NCI-H748 treated with DMSO at 0.1 percent for 48 hours (cell line): ENCODE data around the gene INTS15.
"Not testable (repeated sequence)": the region's sequence is repeated elsewhere in the genome, so short reads cannot be mapped to it uniquely, and the experiment has no call there.

Source experiments
- DNase-seq: peaks from one replicate; lab custom pipeline; 2025; lab: John Stamatoyannopoulos, UW

Gene INTS15

GRCh38 chr7:6618621-6619020 is 28.8 kb downstream of the INTS15 start:
- DNase-seq, result no peak

GRCh38 chr7:6619961-6620360 is 30.1 kb downstream of the INTS15 start:
- no peak for DNase-seq

GRCh38 chr7:6621195-6622133 is 31.6 kb downstream of the INTS15 start:
- DNase-seq, result no peak

DNA sequence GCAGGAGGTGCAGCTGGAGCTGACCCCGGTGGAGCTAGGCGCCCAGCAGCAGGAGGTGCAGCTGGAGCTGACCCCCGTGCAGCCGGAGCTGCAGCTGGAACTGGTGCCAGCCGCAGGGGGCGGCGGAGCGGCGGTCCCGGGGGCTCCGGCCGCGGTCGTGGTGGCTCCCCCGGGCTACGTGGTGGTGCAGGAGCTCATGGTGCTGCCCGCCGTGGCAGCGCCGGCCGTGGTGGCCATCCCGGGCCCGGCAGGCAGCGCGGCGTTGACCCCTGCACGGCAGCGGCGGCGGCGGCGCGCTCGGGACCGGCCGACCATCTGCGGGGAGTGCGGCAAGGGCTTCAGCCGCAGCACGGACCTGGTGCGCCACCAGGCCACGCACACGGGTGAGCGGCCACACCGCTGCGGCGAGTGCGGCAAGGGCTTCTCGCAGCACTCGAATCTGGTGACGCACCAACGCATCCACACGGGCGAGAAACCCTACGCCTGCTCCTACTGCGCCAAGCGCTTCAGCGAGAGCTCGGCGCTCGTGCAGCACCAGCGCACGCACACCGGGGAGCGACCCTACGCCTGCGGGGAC is 32.4 kb downstream of the INTS15 start:
- DNase-seq, result no peak

GRCh38 chr7:6623589-6624245 is 33.9 kb downstream of the INTS15 start:
- DNase-seq, result no peak

- DNase-seq, result no peak
These were observed 34.4 kb downstream of the INTS15 start for GRCh38 chr7:6624246-6624611.

DNA sequence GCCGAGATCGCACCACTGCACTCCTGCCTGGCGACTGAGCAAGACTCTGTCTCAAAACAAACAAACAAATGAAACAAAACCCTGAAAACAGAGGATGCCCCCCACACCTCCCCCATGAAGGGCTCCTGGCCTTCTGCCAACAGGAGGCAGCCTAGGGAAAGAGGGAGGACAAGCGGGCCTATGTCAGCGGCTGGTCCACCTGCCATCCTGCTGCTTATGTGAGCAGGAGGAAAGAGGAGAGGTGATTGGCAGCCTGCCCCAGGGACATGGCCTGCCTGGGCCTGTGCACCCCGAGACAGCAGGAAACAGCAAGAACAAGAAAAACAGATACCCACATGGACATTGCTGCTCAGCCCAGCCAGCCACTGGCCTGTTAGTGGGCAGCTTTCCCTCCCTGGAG is 38.2 kb downstream of the INTS15 start:
- DNase-seq, result no peak

- DNase-seq, result no peak
These were observed 40.4 kb downstream of the INTS15 start for GRCh38 chr7:6630007-6630849.

- DNase-seq, result no peak
These were observed 41.8 kb downstream of the INTS15 start for GRCh38 chr7:6631605-6632004.

- DNase-seq, result no peak
These were observed 44.2 kb downstream of the INTS15 start for GRCh38 chr7:6634021-6634420.

DNA sequence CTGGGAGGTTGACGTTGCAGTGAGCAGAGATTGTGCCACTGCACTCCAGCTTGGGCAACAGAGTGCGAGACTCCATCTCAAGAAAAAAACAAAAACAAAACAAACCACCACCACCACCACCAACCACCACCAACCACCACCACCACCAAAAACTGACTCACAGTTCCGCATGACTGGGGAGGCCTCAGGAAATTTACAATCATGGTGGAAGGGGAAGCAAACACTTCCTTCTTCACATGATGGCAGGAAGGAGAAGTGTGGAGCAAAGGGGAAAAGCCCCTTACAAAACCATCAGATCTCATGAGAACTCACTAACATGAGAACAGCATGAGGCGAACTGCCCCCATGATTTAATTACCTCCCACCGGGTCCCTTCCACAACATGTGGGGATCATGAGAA is 45.1 kb downstream of the INTS15 start:
- DNase-seq, result not testable (repeated sequence)

GRCh38 chr7:6636741-6637543 is 47.1 kb downstream of the INTS15 start, which contains the start of gene ZNF316:
Gene ZNF316, plus strand, starts transcription at chr7:6637318. Its CDS starts 5,092 bp downstream, at chr7:6642410.
- no peak for DNase-seq

DNA sequence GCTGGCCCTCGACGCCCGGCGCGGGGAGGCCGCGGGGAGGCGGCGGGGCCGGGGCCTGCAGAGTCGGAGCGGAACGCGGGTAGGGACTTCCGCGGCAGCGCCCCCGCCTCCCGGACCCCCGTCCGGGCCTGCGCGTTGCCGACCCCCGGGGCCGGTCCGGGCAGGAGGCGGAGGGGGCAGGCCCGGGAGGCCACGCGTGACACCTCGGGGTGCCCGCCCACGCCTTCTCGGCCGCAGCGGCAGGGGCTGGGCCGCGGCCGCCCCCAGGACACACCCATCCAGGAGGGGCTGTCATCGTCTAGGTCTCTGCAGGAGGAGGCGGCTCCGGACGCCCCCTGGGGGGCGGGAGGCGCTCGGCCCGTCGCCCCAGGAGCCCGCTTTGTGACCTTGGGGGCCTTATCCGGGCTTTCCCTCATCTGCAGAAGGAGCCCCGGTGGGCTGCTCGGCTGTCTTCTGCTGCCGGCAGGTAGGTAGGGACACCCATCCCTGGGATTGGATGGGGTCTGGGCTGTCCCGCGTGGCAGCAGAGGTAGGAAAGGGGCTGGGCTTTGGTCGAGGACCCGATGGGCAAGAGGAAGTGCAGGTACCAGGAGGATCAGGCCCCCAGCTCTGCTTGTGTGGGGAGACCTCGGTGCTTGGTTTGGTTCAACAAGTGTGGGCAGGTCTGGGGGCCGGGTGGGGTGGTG is 47.9 kb downstream of the INTS15 start:
- no peak for DNase-seq

DNA sequence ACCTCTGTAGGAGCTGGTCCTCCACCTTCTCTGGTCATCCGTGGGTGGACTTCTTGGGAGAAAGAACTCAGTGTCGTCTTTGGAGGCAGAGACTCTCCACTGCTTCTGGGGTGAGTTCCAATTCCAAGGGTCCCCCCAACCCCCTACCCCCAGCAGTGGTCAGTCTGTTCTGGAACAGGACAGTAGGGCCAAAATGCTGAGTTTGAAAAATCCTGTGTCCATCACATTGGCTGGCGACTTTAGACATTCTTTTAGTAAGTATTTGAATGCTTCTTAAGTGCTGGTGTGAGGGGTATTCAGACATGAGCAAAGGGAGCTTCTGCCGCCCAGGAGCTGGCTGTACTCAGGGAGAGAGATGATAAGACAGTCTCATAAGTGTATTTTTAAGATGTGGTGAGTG is 49.2 kb downstream of the INTS15 start:
- no peak for DNase-seq

GRCh38 chr7:6639627-6640026 is 49.8 kb downstream of the INTS15 start:
- no peak for DNase-seq

DNA sequence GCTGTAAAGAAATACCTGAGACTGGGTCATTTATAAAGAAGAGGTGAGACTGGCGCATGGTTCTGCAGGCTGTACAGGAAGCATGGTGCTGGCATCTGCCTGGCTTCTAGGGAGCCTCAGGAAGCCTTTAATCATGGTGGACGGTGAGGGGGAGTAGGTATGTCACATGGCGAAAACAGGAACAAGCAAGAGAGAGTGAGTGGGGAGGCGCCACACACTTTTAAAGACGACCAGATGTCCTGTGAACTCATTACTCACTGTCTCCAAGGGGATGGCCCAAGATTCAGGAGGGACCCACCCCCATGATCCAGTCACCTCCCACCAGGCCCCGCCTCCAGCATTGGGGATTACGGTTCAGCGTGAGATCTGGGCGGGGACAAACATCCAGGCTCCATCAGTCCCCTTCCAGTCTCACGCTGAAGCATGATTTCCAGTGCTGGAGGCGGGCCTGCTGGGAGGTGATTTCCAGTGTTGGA is 50.5 kb downstream of the INTS15 start:
- no peak for DNase-seq

DNA sequence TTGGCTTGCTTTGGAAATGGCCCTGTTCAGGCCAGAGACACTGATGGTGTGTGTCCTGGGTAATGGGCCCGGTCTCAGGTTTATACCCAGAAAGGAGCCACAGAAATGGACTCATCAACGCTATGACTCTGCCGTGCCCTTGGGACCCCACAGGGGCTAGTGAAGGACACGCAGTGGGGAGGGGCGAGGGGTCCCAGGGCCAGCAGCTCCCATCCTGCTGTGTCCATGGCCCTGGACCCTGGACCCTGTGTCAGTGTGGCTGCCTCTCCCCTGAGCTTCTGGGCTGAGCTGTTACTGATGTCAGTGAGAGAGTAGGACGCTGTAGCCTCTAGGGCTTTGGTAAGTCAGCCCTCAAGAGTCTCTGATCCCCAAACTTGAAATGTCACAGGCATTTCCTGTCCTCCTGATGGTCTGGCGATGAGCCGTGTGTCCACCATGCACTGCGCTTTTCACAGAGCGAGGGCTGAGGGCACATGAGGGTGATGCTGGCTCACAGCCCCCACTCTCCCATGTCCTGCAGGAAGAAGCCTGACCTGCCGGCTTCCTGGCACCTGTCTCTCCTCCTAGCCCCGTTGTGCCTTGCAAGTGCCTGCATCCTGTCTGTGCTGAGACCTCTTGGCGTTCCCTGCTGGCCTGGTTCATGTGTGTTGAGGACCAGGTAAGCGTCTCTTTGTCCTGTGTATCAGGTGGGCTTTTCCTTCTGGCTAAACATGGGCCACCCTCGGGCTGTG is 51.6 kb downstream of the INTS15 start:
- DNase-seq, result no peak

- no peak for DNase-seq
These were observed 52.5 kb downstream of the INTS15 start for GRCh38 chr7:6642239-6642839.
